GM18951 (cell line): ENCODE results near the gene EXOC4.

ENCODE experiments used
- POLR2A ChIP-seq: IDR thresholded peaks from 4 replicates; pipeline ENCODE4 v1.6.1; 2011; ENCODE audit warnings: mild to moderate bottlenecking; ENCODE audit not compliant: insufficient read length, insufficient read depth; ENCODE audit errors: extremely low read depth
- in situ Hi-C: fragments of 300-500 bp; cut with MboI; formaldehyde crosslinking; loops from one replicate; pipeline ENCODE4 v1.12.0; 2022; ENCODE audit warnings: low sequenced_read_pairs, mixed read lengths, inconsistent platforms; ENCODE audit not compliant: unreplicated experiment

Gene EXOC4

DNA sequence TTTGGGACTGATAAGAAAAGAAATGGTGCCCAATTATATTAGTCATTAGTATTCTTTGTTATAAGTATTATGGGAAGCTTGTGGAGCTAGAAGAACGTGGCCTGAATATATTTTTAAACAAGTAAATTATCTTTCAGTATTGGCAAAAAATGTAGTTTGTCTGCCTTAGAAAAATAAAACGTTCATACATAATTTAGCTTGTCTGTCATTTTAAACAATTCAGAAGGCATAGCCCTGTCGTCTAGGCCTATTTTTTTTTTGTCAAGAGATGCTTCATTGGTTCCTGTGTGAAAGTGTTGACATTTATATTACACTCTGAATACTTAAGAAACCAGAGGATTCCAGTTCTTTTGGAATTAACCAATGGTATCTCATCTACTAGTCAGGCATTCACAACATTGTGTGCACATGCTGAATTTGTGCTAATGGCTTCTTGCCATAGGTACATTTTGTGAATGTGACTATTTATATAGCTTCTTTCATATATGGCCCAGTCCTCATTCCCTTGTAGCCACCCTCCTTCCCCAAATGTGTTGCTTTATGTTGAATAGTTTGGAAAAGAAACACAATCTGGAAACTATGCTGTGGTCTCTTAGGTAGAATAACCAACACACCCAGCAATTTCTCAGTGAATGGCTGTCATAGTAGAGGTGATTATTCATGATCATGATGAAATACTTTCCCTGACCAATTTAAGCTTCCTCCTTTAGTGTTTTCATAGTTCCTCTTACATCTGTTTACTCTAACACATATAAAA is 435.8 kb downstream of the EXOC4 start:
- TF ChIP-seq POLR2A = no peak
- in situ Hi-C loops = no loop called here

DNA sequence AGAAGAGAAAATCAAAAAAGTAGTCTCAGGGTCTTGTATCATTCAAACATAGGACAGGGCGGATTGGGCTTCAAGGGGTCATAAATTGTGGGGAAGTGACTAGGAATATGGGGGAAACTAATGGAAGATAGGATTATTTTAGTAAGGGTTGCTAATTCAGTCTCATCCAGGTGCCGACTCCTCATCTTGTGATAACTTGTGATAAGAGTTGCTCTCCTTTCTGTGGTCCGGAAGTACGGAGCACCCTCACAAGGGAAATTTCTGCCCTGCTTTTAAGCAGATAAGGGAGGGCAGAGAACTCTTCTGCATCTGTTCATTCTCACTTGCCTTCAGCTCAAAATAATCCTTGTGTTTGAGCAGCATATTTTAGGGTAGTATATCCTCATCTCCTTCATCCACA is 437.9 kb downstream of the EXOC4 start:
- TF ChIP-seq POLR2A = no peak
- in situ Hi-C loops = no loop called here

DNA sequence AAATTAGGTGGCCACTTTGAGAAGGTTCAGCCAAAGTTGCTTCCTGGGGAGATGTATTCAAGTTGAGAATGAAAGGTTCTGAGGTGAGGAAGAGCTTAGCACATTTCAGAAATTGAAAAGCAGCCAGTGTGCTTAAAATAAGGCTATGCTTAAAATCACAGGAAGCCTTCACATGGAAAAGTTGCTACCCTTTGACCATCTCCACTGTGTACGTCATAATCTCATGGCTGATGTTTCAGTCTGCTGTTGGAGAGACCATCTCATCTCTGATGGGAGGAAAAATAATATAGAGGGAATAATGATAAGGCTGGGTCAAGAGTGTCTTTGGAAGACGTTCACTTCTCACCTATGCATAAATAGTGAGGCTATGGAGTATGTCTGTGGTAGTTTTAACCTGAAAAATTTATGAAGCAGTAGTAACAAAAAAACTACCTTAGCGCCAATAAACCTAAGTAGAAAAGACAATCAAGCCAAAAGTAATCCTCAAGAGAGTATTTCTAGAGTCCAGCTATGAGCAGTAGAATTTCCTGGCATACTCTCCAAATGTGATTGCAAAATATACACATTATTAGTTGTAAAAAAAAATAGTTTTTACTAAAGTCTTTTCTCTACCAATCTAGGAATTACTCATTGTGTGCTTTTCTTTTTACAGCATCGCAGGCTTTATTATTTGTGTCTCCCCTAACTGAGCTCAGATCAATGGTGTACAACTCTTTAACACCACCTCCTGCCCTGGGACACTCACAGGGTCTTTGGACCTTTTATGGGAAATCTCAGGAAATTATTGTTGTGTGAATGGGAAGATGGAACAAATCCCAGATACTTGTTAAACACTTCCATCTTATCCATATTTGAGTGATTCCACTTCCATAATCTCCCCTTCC is 439.1 kb downstream of the EXOC4 start:
- no peak for TF ChIP-seq POLR2A
- in situ Hi-C loops = no loop called here

DNA sequence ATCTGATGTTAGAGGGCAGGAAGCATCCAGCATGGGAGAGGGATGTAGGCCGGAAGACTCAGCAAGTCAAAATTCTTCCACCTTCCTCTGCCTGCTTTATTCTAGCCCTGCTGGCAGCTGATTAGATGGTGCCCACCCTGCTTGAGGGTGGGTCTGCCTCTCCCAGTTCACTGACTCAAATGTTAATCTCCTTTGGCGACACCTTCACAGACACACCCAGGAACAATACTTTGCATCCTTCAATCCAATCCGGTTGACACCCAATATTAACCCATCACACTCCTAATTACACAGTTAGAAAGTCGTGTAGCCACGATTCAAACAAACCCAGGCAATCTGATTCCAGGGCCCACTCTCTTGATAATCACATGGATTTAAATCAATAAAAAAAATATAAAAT is 440.4 kb downstream of the EXOC4 start:
- no peak for TF ChIP-seq POLR2A
- in situ Hi-C loops = no loop called here

DNA sequence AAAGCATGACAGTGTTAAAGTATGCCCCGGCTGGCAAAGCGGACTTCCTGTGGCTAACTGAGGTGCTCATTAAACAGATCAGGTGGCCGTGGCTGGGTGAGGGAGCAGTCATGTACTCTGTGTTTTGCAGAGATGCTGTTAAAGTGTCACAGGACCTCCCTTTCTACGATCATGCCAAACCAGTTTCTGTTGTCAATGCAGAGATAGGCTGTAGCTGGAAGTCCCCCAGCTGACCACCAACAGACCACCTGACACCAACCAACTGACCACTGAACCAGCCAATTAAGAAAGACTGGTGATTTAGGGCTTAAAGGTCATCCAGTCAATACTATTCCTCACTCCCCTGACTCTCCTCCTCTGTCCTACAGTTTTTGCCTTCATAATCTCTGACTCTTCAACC is 443.2 kb downstream of the EXOC4 start:
- no peak for TF ChIP-seq POLR2A
- in situ Hi-C loops = no loop called here

DNA sequence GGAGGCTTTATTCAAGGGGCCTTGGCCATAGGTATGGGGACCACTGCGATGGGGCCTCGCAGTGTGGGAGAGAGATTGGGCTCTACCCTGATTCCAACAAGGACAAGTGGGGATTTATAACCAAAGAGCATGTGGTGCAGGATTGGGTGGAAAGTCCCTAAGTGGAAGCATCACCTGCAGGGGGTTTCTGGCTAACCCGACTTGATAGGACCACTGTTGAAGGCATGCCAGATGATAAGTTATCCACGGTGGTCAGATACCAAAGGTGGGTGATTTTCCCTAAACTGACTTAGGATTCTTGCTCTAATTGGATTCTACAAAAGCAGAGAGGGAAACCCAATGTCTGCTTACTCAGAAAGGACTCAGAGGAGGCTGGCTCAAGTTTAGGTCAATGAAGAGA is 444.7 kb downstream of the EXOC4 start:
- no peak for TF ChIP-seq POLR2A

DNA sequence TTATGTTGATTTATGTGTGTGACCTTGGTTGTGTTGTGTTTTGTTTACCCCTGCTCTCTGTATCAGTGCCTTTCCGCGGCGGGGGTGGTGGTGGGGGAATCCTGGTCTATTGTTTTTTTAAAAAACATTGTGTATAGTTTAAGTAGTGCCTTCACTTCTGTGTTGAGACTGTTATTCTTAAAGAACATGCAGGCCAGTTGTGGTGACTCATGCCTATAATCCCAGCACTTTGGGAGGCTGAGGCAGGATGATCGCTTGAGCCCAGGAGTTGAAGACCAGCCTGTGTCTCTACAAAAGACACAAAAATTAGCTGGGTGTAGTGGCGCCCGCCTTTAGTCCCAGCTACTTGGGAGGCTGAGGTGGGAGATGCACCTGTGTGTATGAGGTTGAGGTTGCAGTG is 445.2 kb downstream of the EXOC4 start:
- no peak for TF ChIP-seq POLR2A
- in situ Hi-C loops = no loop called here

More for the DNA sequence above, 444.7 kb downstream of the EXOC4 start:
- in situ Hi-C loops = no loop called here

DNA sequence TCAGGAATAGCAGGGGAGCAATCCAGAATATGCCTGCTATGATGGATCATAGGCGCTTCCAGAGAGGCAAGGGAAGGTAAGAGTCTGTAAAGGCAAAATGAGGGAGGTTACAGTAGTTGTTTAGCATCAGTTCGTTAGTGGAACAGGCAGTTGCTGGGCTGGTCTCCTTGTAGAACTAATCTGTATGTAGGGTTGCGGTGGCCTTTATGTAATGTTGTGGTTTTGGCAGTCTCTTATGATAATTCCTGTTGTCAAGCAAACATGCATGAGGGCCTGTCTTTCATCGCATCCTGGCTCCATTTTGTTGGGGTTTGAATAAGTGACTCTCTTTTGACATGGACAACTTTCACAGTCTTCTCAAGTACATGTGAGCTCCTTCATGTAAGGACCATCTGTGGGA is 446.5 kb downstream of the EXOC4 start:
- in situ Hi-C loops = no loop called here
- TF ChIP-seq POLR2A = no peak

DNA sequence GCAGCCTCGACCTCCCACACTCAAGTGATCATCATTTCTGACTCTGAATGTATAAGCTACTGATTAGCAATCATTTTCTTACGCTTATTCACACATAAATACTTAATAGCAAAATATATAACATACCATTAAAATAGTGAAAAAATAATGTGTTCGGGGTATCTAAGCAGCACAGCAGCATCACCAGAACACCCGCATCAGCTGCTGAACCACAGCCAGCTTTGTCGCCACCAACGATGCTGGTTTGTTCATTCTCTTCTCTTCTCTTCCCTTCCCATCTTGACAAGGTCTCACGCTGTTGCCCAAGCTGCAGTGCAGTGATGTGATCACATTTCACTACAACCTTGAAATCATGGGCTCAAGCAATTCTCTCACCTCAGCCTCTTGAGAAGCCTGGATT is 449.2 kb downstream of the EXOC4 start:
- TF ChIP-seq POLR2A = no peak

DNA sequence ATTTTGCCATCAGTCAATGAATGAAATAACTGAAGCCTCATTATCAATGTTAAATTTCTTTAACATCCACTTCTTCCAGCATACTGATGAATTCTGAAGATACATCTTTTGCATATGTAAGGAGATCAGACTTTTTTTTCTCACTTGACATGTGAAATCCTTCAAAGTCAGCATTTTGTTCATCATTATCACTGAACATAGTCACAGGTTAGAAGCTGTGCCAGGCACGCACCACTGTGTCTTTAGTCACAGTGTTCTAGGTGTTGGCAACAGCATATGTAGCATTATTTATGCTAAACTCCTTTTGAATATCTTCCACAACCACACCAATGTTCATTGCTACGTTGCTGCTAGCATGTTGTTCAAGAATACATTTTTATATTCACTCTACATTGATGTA is 450.1 kb downstream of the EXOC4 start:
- in situ Hi-C loops = no loop called here
- TF ChIP-seq POLR2A = no peak

More for the DNA sequence above, 449.2 kb downstream of the EXOC4 start:
- in situ Hi-C loops = no loop called here

DNA sequence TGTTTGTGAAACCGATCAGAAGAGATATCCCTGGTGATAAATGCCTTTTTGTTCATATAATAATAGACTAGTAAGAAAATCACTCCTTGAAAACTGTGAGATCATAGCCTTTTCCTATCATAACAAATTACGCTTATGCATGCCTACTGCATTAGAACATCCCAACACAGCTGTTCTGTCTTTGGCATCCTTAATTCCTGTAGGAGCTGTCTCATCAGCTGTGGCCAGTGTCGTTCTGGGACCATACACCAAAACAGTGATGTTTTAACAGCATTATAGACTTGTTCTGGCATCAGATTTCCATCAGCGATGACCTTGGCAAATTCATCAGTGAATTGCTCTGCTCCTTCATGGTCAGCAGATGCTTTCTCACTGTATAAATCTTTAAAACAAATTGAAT is 450.7 kb downstream of the EXOC4 start:
- in situ Hi-C loops = no loop called here
- TF ChIP-seq POLR2A = no peak

DNA sequence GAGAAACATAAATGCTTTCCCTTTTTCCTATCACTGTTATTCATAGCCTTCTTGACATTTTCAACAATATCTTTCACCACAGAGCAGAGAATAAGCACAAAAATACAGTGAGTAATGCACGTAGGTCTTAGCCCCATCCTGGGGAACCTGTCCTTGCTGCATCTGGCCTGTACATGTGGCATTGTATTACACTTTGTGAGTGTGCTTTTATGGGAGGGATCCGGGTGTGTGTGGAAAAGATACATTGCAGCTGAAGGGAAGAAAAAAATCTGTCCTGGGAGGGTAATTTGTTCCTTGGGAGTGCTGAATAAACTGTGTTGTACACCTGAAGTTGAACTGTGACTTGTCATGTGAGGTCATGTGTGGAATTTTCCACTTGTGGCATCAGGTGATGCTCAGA is 451.6 kb downstream of the EXOC4 start:
- TF ChIP-seq POLR2A = no peak
- in situ Hi-C loops = no loop called here

DNA sequence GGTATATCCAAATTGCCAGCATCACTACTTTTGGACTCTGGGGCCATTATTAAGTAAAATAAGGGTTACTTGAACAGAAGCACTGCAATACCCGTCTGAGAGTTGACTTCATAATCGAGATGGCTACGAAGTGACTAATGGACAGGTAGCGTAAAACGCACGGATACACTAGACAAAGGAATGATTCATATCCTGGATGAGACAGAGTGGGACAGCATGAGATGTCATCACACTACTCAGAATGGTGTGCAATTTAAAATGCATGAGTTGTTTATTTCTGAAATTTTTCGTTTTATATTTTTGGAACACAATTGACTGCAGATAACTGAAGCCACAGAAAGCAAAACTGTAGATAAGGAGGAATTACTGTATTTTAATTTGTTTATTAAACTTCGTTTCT is 452.7 kb downstream of the EXOC4 start:
- no peak for TF ChIP-seq POLR2A
- in situ Hi-C loops = no loop called here

DNA sequence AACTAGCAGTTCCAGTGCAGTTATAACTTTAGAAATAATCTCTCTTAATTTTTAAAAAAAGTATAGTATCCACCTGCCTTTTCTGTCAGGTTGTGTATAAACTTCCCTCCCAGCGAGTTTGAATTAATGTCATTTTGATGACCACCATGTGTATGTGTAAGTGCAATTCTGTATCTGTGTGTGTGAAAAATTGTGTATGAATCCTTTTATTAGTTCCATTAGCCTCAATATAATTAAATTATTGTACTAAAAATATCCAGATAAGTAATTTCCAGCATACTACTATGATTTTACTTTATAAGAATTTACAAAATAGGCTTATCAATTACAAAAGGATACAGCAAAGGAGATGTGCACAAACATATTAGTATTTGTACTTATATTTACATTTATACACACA is 453.1 kb downstream of the EXOC4 start:
- in situ Hi-C loops = no loop called here
- no peak for TF ChIP-seq POLR2A
